GM12878 (cell line): ENCODE measurements around the gene IGFBP2. TPM values are rescaled to one million over a fixed set of nuclear protein-coding genes. Genes with fewer than 3 reads are reported as not detected.

ENCODE experiments used
- ATAC-seq: fragments of 200-7000 bp; cut with Tn5 transposase; 3 replicates; pipeline ENCODE4 v1.9.1; 2020; ENCODE audit warnings: mild to moderate bottlenecking, moderate library complexity
- BruUV-seq: library from RNA; stranded (reverse); fragments of 400-500 nt; replicated peaks from 2 replicates; lab custom pipeline; 2021; lab: Mats Ljungman, UMichigan
- CTCF ChIA-PET: fragments of 300-600 bp; sonication (Branson Sonifier 250); formaldehyde crosslinking; extraction: SDS; loops from one replicate; lab custom pipeline; 2021; ENCODE audit warnings: inconsistent platforms; lab: Yijun Ruan, JAX
- POLR2A ChIA-PET: fragments of 350-600 bp; formaldehyde crosslinking; extraction: SDS; loops from one replicate; lab custom pipeline; 2021; ENCODE audit warnings: inconsistent platforms; lab: Charles Lee
- RAD21 ChIA-PET: fragments of 300-600 bp; sonication (Branson Sonifier 250); formaldehyde crosslinking; loops from one replicate; lab custom pipeline; 2023; ENCODE audit warnings: antibody characterized with exemption; ENCODE audit not compliant: unreplicated experiment; lab: Charles Lee
- SMC1A ChIA-PET: fragments of 300-600 bp; sonication (Branson Sonifier 250); formaldehyde crosslinking; loops from one replicate; lab custom pipeline; 2023; ENCODE audit not compliant: unreplicated experiment, uncharacterized antibody; lab: Charles Lee
- DNase-seq: peaks from one replicate; pipeline ENCODE4 v3.0.0-alpha.2; 2011; ENCODE audit warnings: low read depth, low spot score
- FAIRE-seq: peaks from 3 replicates; lab custom pipeline; 2011; peaks lifted over from hg19 to GRCh38; lab: Jason Lieb, UNC
- H2AFZ ChIP-seq: 2 replicates; pipeline ENCODE4 v1.6.0; 2011; ENCODE audit warnings: low read depth, low read length, control low read depth; ENCODE audit not compliant: control insufficient read depth
- H3K27ac ChIP-seq: 2 replicates; pipeline ENCODE4 v1.5.1; 2011; ENCODE audit warnings: control low read depth; ENCODE audit not compliant: control insufficient read depth, insufficient read depth
- H3K27me3 ChIP-seq, 2 experiments: replicated peaks in 1 of 2; 2 replicates each; pipeline versions ENCODE4 v1.6.0 to v1.6.1; 2011; ENCODE audit warnings: low read length in 1 of 2; ENCODE audit not compliant: control insufficient read depth in 2 of 2, insufficient read depth in 2 of 2
- H3K36me3 ChIP-seq, 2 experiments: 2 replicates each; pipeline ENCODE4 v1.5.1; 2011; ENCODE audit warnings: low read length in 1 of 2; ENCODE audit not compliant: control insufficient read depth in 2 of 2, insufficient read depth in 2 of 2
- H3K4me1 ChIP-seq: 2 replicates; pipeline ENCODE4 v1.6.1; 2011; ENCODE audit warnings: mild to moderate bottlenecking, low read length, moderate library complexity, mixed read lengths; ENCODE audit not compliant: control insufficient read depth, insufficient read depth
- H3K4me2 ChIP-seq: 2 replicates; pipeline ENCODE4 v1.6.0; 2011; ENCODE audit warnings: control low read depth; ENCODE audit not compliant: control insufficient read depth, insufficient read depth
- H3K4me3 ChIP-seq: fragments of 200-600 bp; sonication (generic); 2 replicates; pipeline ENCODE4 v1.5.1; 2016
- H3K79me2 ChIP-seq: 2 replicates; pipeline ENCODE4 v1.6.0; 2011; ENCODE audit warnings: low read length; ENCODE audit not compliant: control insufficient read depth, insufficient read depth
- H3K9ac ChIP-seq: 2 replicates; pipeline ENCODE4 v1.8.0; 2011; ENCODE audit warnings: low read length, control low read depth, mixed read lengths; ENCODE audit not compliant: control insufficient read depth, insufficient read depth
- H3K9me3 ChIP-seq: replicated peaks from 3 replicates; pipeline ENCODE4 v1.5.1; 2011; ENCODE audit warnings: mild to moderate bottlenecking, low read length; ENCODE audit not compliant: control insufficient read depth, insufficient read depth
- H4K20me1 ChIP-seq: 2 replicates; pipeline ENCODE4 v1.6.0; 2011; ENCODE audit not compliant: control insufficient read depth, insufficient read depth
- ASH2L ChIP-seq: fragments of 300-600, 200-600 bp; sonication (generic); IDR thresholded peaks from 2 replicates; pipeline ENCODE4 v1.6.1; 2017; ENCODE audit warnings: low read depth, mild to moderate bottlenecking, borderline replicate concordance
- EZH2 ChIP-seq: IDR thresholded peaks from 2 replicates; pipeline ENCODE4 v1.6.1; 2012; ENCODE audit warnings: low read depth, mild to moderate bottlenecking, control low read depth, inconsistent platforms, low read length, borderline replicate concordance; ENCODE audit not compliant: control insufficient read depth
- MYC ChIP-seq: IDR thresholded peaks from 2 replicates; pipeline ENCODE4 v1.6.1; 2011; ENCODE audit warnings: mild to moderate bottlenecking, low read length, moderate library complexity, inconsistent platforms; ENCODE audit not compliant: insufficient read depth, insufficient replicate concordance, insufficient read length, severe bottlenecking
- SMAD1 ChIP-seq: fragments of 450-650 bp; IDR thresholded peaks from 2 replicates; pipeline ENCODE4 v1.6.1; 2018; ENCODE audit warnings: mild to moderate bottlenecking, low read depth; ENCODE audit not compliant: partially characterized antibody
- SMC3 ChIP-seq: IDR thresholded peaks from 2 replicates; pipeline ENCODE4 v1.6.1; 2011; ENCODE audit warnings: low read length, improper control_type of control experiment, borderline replicate concordance
- TARDBP ChIP-seq: IDR thresholded peaks from 2 replicates; pipeline ENCODE4 v1.6.1; 2016; ENCODE audit warnings: borderline replicate concordance
- WGBS: methylation state at CpG from one replicate; pipeline ENCODE4 v1.1.6; 2016; ENCODE audit warnings: low lambda C conversion rate; ENCODE audit not compliant: insufficient replicate concordance, insufficient coverage; ENCODE audit errors: missing lambda C conversion rate; 5-methylcytosine and 5-hydroxymethylcytosine counted together
- in situ Hi-C: fragments of 300-500 bp; cut with MboI; formaldehyde crosslinking; loops from 9 replicates; pipeline ENCODE4 v1.14.3; 2018; ENCODE audit warnings: mixed read lengths
- intact Hi-C: fragments of 100-400 bp; cut with micrococcal nuclease; formaldehyde crosslinking; loops from one replicate; pipeline ENCODE4 v1.14.2; 2022; ENCODE audit not compliant: unreplicated experiment
- polyA plus RNA-seq, 11 experiments: library from polyadenylated mRNA; depleted of rRNA in 4 of 11; unstranded in 6 of 11; stranded (reverse) in 5 of 11; fragments of >200 nt; fragmentation: Nextera tagmentation in 4 of 11; fragmentation: Illumina TruSeq in 1 of 11; extraction: Ambion mirVana in 4 of 11; extraction: Trizol in 1 of 11; gene quantifications; 1 replicate in 1 of 11; 2 replicates in 10 of 11; pipeline versions ENCODE4 v1.2.1 to v1.2.3, GENCODE V29; 2011 to 2016; ENCODE audit warnings: inconsistent platforms in 2 of 11, missing spikeins in 2 of 11, low read depth in 1 of 11
- total RNA-seq, 4 experiments: library from RNA; depleted of rRNA in 3 of 4; stranded (reverse); fragments of >200 nt in 3 of 4; fragmentation: Illumina TruSeq in 1 of 4; extraction: Trizol in 1 of 4; gene quantifications; 2 replicates each; pipeline versions ENCODE4 v1.2.1 to v1.2.3, GENCODE V29; 2013 to 2021

IGFBP2 gene
- total and polyA plus RNA-seq, 10 of the 15 experiments (the other 5 are each of a cell fraction or from before 2014, with no cell fraction given): 0.11 to 1.5 (median 0.38) TPM; not detected in 5

- TF ChIP-seq SMC3 (no peak), SMAD1 (no peak)
Observed at GRCh38 chr2:216690456-216690852, 57.2 kb downstream of the IGFBP2 start (continued).

- intact Hi-C loops: loop anchor here (10.0 kb wide), 1 partner anchor 534 kb away; no protein-coding TSS in a partner anchor
- Histone ChIP-seq H3K27me3 (peaks cover 10 to 16% of the 10 kb centered on the region in 2 experiments), H3K79me2 (no peaks in the 10 kb centered on the region), H3K9me3 (no peaks in the 10 kb centered on the region), H2AFZ (no peak overlapping the region), H4K20me1 (no peaks in the 10 kb centered on the region), H3K27ac (no peak overlapping the region), H3K4me1 (no peaks in the 10 kb centered on the region), H3K4me2 (peak overlapping the region; percentile 5; the same call in 1 of the 2 replicates), H3K4me3 (peak overlapping the region; percentile 44; the same call in 1 of the 2 replicates), H3K9ac (no peak overlapping the region), H3K36me3 (no peaks in the 10 kb centered on the region)
- WGBS: 6% methylated on average over 17 of the region's 23 CpGs
- ChIA-PET RAD21 (no interaction called here), CTCF (no interaction called here), POLR2A (no interaction called here), SMC1A (no interaction called here)
- TF ChIP-seq MYC: no peak
- TF ChIP-seq TARDBP: no peak
- no peak for TF ChIP-seq ASH2L
- peak; percentile 50; the same call in 1 of the 2 replicates for TF ChIP-seq EZH2
- no peak for TF ChIP-seq SMC3
- in situ Hi-C loops: no loop called here
- no peak for FAIRE-seq
- no peak for DNase-seq
- BruUV-seq: no TSS peak
- ATAC-seq: peak; percentile 43; the same call in 2 of the 3 replicates
Observed at GRCh38 chr2:216690853-216691741, 57.9 kb downstream of the IGFBP2 start.
